PC-3 (cell line): ENCODE measurements around the gene HMCN2.

Source experiments
- EZH2 ChIP-seq: fragments of 300-600 bp; sonication (generic); IDR thresholded peaks from one replicate; pipeline ENCODE4 v1.6.1; 2017; ENCODE audit warnings: antibody characterized with exemption, mild to moderate bottlenecking, low read length; ENCODE audit not compliant: unreplicated experiment
- TF ChIP-seq, protein P1 (sequence below): fragments of 300-600 bp; sonication (generic); conservative IDR thresholded peaks from 2 replicates; pipeline ENCODE4 v1.5.1; 2017; ENCODE audit warnings: antibody characterized with exemption, low read depth, mild to moderate bottlenecking, low read length

GRCh38 chr9:130429831-130430230 lies 164.3 kb downstream of the HMCN2 start:
- TF ChIP-seq, protein P1, sequence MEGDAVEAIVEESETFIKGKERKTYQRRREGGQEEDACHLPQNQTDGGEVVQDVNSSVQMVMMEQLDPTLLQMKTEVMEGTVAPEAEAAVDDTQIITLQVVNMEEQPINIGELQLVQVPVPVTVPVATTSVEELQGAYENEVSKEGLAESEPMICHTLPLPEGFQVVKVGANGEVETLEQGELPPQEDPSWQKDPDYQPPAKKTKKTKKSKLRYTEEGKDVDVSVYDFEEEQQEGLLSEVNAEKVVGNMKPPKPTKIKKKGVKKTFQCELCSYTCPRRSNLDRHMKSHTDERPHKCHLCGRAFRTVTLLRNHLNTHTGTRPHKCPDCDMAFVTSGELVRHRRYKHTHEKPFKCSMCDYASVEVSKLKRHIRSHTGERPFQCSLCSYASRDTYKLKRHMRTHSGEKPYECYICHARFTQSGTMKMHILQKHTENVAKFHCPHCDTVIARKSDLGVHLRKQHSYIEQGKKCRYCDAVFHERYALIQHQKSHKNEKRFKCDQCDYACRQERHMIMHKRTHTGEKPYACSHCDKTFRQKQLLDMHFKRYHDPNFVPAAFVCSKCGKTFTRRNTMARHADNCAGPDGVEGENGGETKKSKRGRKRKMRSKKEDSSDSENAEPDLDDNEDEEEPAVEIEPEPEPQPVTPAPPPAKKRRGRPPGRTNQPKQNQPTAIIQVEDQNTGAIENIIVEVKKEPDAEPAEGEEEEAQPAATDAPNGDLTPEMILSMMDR, result no peak
- TF ChIP-seq EZH2, result no peak
